IPS-NIHi7 (cell line): ENCODE data around the gene PSG7.
"Not testable (repeated sequence)": the region's sequence is repeated elsewhere in the genome, so short reads cannot be mapped to it uniquely, and the experiment has no call there.

ENCODE experiments used
- DNase-seq: peaks from one replicate; pipeline ENCODE4 v3.0.0; 2012; ENCODE audit warnings: mixed read lengths; ENCODE audit errors: extremely low spot score

Gene PSG7

DNA sequence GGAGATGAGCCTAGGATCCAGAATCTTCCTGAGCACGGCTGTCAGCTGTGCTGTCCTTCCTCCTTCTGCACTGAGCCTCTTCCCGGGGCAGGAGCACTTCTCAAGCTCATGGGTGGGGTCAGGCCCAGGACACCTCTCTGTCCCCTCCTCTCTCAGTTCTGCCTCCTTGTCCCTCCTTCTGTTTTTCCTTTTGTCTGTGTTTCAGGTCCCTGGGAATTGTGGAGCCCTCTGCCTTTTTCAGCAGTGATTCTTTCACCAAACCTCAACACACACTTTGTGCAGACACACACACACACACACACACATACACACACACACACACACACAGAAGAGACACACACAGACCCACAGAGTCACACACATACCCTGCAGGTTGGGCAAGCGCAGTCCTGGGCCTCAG is at the start of gene PSG7:
PSG7 (minus strand) TSS at position 101 of the 400 bp plus-strand sequence. CDS start 131 bp downstream, outside the sequence.
- not testable (repeated sequence) for DNase-seq

DNA sequence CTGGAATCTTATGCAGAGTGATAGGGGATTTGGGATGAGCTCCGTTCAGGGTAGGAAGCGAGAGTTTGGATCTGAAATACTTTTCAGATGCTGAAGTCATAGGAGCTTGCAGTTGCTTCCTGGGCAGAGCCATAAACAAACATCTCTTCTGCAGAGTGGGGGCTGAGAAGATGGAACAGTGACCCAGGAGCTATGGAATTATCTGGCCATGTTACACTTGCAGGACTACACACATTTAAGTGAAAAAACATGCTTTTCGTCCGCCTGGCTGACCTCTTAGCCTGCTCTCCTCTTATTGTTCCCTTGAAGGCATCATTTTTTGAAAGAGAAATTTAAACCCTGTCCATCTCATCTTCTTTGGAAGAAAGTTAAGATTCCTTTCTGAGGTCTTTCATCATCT is 48.6 kb upstream of the PSG7 start:
- DNase-seq, result no peak

DNA sequence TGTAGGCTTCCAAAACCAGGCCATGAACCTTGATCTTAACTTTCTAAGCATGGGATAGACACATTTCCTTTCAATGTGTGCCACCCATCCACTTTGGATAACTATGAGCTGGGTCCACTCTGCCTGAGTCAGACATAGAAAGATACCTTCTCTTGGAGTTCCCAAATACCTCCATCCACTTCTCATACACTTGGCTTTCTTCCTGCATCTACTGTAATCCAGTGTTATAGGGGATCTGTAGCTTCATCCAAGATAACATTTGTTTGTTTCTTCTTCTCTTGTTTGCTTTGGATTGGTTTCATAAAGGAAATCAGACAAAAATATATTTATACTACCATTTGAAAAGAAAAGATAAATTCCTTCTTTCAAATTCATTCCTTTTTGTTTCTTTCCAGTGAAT is 45.1 kb upstream of the PSG7 start:
- DNase-seq, result not testable (repeated sequence)

DNA sequence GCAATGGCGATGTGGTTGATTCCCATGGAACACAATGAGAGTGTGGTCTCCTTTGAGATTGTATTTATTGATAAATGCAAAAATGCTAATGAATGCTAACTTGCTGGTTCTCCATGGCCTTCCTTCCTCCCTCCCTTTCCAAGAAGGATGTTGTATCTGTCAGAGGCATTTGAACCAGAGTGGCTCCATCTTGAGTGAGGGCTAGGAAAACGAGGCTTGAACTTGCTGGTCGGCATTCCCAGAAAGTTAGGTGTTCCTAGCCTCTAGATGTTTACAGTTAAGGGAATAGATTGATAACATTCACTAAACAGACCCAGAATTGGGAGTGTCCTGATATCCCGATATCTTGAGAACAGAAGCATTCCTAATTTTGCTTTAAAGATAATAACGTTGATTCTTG is 34.4 kb upstream of the PSG7 start:
- not testable (repeated sequence) for DNase-seq

DNA sequence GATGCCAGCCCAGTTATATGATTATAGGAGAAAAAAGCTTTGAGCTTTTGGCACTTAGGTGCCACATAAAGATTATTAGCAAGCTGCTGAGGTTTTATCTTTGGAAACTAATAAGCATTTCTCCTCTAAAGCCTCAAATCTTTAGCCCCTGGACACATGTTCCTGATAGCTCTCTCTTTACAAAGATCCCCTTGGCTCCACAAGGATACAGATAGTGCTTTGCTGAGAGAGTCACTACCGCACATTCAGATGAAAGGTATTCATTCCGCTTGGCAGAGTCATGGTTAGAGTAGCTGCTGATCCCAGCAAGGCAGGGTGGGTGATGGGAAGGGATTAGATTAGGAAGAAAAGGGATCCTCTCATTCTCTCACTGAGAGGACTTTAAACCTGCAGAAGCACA is 28.2 kb upstream of the PSG7 start:
- no peak for DNase-seq

DNA sequence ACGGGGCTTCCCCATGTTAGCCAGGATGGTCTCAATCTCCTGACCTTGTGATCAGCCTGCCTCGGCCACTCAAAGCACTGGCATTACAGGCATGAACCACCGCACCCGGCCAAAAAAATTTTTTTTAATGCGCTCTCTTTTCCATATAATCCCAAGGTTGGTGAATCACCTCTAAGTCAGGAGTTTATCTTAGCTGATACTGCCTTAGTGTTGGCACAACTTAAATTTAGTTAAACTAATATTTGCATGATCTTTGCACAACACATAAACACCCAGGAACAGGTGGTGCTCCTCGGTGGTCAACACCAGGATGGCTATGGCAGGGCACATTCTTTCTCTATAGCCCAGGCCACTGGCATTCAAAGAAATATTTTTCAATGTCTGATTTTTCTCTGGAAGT is 24.1 kb upstream of the PSG7 start:
- DNase-seq, result no peak

DNA sequence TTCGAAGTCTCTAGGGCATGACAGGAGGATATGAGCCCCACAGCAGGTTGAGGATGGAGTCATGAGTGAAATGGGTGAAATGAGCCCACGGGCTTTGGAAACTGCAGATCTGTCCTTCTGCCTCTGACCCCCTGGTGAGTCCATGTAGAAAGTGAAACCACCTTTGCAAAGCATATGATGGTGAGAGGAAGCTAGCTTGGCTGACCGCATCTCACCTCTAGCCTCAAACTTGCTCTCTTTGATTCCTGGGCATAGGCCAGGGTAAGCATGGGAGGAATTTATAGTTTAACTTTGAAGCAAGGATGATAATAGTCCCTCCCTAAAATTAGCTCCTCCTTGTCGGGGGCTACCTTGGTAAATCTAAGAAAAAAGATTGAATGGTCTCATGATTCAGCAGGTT is 15.1 kb upstream of the PSG7 start:
- DNase-seq, result not testable (repeated sequence)

DNA sequence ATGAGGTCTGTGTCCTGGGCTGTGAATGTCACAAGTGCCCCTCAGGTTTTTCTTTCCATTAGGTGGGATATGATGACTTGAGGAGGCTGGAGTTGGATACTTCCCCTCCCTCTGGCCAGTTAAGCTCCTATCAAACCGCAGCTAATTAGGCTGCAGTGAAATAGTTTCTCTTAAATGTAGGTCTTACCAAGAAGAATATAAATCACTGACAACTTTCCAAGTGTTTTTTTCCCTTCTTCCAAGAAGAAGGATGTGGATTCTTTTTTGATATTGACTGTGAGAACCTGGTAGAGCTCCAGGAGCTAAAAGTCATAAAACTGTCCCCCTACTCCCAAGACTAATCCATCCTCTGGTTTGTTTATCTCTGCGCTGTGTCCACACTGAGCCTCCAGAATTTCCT is 14.5 kb upstream of the PSG7 start:
- not testable (repeated sequence) for DNase-seq

DNA sequence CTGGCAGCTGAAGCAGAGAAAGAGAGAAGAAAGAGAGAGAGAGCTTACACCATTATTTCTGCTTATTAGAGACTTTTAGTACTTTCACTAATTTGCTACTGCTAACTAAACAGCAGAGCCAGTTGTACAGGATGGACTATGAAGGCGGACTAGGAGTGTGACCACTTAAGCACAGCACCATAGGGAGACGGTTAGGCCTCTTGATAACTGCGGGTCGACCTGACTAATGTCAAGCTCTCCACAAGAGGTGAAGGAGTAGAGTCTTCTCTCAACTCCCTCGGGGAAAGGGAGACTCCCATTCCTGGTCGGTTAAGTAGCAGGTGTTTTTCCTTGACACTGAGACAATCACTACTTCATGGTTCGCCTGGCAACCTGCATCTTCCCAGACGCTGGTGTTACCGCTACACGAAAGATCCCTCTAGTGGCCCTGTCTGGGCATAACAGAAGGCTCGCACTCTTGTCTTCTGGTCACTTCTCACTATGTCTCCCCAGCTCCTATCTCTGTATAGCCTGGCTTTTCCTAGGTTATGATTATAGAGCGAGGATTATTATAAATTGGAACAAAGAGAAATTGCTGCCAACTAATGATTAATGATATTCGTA is 5.3 kb upstream of the PSG7 start:
- DNase-seq, result no peak

DNA sequence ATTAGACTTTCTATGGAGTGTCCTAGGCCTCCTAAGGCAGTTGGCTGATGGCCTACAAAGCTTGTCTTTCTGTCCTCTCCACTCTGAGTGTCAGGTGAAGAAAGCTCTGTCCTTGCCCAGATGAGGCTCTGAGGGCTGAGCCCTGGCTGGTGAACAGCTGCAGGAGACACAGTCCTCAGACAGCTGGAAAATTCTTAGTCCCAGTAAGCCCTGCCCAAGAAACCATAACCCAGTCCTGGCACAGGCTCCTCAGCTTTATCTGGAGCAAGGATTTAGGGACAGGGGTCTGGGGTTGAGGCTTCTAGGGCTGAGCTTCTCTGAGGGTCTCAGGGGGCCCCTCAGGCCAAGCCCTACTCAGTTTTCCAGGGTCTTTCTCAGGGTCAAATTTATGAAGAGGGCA is 2.3 kb downstream of the PSG7 start:
- not testable (repeated sequence) for DNase-seq

DNA sequence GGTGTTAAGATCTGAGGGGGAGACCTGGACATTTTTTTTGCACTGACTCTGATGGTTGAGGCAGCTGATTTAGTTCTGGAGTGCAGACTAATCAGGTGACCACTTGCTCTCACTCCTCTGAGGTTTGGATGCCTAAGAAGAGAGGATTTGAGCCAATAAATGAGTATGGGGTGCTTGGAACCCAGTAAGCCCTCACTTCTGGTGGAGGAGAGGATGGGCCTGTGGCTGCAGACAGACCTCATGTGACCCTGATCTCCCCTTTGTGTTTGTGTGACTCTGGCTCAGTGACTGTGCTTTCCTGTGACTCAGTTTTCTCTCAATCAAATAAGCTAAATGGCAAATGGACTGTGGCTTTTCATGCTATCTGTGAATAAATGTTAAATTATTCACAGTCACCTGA is 2.8 kb downstream of the PSG7 start:
- DNase-seq, result not testable (repeated sequence)

DNA sequence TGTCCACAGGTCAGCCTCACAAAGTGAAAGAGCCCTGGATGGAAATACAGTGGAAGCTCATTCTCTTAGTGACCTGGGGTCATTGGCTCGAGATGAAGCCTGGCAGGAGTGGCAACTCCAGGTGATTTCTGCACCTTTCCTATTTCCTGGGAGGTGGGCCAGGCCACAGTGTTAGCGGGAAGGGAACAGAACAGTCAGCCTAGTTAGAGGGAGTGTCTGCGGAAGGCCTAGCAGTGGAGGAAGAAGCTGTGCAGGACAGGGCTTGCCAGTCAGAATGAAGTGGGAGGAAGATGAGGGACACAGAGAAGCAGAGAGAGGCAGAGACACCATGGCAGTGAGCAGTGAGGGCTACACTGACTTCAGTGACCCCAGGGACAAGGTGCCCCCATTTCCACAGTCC is 3.6 kb downstream of the PSG7 start:
- DNase-seq, result not testable (repeated sequence)

DNA sequence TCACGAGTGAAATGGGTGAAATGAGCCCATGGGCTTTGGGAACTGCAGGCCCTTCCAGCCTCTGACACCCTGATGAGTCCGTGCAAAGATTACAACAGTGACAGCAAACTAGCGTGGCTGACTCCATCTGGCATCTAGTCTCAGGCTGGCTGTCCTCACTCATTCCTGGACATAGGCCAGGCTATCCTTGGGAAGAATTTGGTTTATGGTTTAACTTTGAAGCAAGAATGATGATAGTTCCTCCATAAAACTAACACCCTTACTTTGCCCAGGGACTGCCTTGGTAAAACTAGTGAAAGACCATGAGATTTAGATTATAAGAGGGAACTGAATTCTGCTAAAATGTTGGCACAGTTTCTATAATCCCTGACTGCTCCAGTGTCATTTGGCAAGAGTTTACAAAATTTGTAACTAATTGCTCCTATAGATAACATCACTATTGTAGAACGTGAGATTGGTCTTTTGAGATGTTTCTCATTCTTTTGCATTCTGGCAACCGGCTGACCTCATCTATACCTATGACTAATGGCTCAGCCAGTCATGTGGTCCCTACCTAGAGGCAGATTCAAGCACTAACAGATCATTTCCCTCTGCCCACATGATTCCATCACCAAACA is 4.4 kb downstream of the PSG7 start:
- DNase-seq, result not testable (repeated sequence)

DNA sequence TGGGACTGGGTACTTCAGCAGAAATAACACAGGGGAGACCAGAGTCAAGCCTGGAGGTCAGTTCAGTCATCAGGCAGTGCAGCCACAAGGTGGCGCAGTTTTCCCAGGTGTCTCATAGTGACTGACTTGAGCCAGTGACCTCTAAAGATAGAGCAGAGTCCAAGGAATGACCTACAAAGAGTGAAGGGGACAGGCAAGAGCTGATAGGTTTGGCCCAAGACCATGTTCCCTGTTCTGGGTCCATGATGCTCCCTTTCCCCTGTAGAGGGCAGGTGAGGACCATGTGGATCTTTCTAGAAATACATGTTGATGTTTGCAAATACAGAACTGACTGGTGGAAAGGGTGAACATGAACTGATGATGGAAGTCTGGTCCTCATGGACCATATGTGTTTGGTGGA is 6.8 kb downstream of the PSG7 start:
- DNase-seq, result not testable (repeated sequence)

DNA sequence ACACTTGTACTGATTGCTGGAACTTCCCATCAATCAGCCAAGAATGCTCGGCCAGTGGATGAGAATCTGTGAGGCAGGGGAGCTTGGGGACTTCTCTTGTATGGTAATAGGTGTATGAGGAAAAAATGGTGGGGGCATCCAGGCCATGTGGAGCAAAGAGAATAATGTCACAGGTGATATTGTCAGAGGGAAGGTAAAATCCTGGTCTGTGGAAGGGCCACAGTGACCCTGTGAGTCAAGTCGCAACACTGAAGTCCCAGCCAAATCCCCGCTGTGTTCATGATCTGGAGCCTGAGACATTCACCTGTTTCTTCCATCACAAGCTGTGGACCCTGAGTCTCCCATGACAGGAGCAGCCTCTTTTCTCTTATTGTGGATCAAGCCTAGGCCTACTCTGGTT is 8.1 kb downstream of the PSG7 start:
- no peak for DNase-seq

DNA sequence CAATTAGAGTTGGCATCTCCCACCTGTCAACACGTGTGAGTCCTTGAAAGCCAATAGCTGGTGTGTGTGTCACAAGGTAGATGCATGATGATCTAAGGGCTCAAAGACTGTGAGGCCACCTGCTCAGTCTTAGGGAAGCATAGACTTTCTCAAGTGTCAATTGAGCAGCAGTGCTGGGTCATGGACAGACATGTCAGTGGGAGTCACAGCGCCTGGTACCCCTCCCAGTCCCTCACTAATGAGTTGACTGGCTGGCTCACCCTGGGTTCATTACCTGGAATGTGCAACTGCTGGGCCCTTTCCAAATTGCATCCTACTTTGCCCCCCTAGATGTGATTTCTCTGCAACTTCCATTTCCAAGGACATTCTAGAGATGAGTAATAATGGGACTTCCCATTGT is 10.2 kb downstream of the PSG7 start:
- DNase-seq, result no peak

DNA sequence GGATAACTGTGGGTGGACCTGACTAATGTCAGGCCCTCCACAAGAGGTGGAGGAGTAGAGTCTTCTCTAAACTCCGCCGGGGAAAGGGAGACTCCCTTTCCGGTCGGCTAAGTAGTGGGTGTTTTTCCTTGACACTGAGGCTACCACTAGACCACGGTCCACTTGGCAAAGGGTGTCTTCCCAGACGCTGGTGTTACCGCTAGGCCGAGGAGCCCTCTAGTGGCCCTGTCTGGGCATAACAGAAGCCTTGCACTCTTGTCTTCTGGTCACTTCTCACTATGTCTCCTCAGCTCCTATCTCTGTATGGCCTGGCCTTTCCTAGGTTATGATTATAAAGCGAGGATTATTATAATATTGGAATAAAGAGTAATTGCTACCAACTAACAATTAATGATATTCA is 13.9 kb downstream of the PSG7 start:
- not testable (repeated sequence) for DNase-seq

DNA sequence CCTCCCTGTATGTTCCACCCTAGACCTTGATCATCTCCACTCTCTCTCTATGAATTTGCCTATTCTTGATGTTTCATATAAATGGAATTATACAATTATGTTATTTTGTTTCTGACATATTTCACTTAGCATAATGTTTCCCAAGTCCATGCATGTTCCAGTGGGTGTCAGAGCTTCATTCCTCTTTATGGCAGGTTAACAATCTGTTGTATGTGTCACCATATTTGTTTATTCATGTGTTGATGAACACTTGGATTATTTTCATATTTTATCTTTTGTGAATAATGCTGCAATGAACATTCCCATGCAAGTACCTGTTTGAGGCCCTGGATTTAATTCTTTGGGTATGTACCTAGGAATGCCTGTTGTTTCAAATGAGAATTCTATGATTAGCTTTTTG is 16.0 kb downstream of the PSG7 start:
- DNase-seq, result not testable (repeated sequence)

DNA sequence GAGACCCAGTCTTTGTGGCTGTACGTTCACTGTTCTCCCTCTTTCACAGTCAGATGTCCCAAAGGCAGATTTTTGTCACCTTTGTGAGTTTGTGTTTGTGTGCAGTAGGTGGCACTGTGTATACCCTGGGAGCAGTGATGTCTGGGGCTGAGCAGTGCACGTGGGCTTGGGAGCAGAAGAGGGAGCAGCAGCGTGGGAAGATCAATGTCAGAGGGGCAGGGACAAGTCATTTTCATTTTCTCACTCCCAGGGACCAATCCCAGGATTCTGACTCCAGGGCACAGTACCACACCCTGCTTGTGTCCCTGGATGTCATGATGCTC is 17.3 kb downstream of the PSG7 start:
- DNase-seq, result no peak

DNA sequence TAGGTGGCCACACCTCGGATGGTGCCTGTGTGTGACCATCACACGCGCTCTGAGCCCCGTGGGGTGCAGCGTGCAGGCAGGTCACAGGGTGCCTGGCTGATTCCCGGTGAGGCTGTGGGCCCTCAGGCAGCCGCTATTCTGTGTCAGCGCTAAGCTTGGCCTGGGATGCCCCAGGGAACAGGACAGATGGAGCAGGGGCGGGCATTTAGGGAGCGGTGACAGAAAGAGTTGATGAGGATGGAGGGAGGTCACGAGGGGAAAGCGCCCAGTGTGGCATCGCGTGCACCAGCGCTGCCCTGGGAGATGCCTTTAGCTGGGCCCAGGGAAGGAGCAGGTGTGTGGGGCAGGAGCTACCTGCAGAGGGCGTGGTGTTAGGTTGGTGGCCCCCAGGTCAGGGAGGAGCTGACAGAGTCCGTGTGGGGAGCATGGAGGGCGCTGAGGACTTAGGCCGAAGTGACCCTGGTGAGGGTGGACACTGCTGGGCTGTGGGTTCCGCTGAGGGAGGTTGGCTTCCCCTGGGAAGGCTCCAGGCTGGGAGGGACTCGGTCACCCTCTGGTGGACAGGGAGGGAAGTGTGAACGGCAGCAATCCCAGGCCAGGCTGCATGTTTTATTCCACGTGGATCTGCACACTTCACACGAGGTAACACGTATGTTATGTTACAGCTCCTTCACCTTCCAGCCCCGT is 17.8 kb downstream of the PSG7 start:
- not testable (repeated sequence) for DNase-seq

DNA sequence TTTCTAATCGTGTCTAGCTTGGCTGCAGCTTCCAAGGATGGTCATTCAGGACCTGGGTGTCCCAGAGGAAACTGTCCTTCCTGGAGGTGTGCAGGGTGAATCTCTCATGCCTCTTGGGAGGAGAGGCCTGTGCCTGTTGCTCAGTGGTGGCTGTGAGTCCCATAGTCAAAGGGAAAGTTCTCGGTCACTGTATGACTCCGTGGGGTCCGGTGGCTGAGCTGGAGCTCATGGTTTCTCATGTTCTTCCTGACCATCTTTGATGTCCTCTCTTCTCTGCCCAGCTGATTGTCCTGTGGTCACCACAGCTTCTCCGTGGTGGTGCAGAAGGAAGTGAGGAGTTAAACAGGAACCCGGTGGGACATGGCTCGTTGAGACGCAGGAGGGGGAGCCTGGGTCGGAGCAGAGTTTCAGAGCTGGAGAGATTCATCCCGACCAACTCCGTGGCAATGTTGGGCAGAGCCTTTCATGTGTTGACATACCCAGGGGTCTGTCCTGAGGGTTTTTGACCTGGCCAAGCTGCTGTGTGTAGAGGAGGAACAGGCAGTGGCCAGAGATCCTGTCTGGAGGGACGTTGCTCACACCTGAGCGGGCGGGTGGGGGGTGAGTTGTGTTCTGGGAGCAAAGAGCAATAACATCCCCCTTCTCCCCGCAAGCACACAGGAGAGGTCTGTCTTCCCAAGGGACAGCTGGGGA is 18.5 kb downstream of the PSG7 start:
- DNase-seq, result not testable (repeated sequence)

DNA sequence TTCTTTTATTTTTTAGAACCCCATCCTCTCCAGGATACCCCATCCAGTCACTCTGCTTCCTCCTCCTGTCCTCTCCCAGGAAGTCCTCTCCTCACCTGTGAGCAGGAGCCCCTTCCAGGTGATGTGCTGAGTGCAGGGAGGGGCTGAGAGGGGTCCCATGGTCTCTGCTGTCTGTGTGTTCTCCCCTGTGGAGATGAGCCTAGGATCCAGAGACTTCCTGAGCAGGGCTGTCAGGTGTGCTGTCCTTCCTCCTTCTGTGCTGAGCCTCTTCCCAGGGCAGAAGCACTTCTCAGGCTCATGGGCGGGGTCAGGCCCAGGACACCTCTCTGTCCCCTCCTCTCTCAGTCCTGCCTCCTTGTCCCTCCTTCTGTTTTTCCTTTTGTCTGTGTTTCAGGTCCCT is 19.4 kb downstream of the PSG7 start, which contains the start of gene PSG6:
PSG6 (minus strand) TSS at position 261 of the 400 bp plus-strand sequence; CDS start at position 159, 102 bp downstream.
- DNase-seq, result not testable (repeated sequence)

DNA sequence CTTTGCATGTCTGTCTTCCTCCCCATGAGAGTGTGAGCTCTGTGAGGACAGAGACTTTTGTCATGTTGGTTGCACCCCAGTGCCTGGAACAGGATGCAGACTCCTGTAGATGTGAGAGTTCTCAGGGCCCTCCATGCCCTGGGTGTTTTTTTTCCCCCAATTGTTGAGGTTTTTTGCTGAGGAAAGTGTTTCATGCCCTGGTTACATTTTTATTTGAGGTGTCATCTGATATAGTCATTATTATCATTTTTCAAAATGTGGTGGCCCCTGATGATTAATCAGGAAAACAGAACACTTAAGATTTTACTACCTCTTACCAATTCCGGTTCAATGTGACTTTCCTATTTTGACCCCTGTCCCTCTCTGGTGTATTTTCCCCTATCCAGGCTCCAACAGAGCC is 20.1 kb downstream of the PSG7 start:
- DNase-seq, result not testable (repeated sequence)
